ENCODE data around the gene PTPRS.
A peak's percentile ranks its signal among the peaks of the same experiment; 100 is the strongest.
"Not testable (repeated sequence)": the region's sequence is repeated elsewhere in the genome, so short reads cannot be mapped to it uniquely, and the experiment has no call there.

The PTPRS gene

GRCh38 chr19:5331790-5332189 lies 8.8 kb downstream of the PTPRS start:
- no peak for DNase-seq

GRCh38 chr19:5330307-5330720 lies 10.3 kb downstream of the PTPRS start:
- DNase-seq: no peak

- no peak for DNase-seq
Measured at GRCh38 chr19:5329141-5329540, 11.5 kb downstream of the PTPRS start.

- DNase-seq: not testable (repeated sequence)
Measured at GRCh38 chr19:5328407-5328806, 12.2 kb downstream of the PTPRS start.

GRCh38 chr19:5326986-5327623 lies 13.5 kb downstream of the PTPRS start:
- DNase-seq: no peak

GRCh38 chr19:5326545-5326944 lies 14.1 kb downstream of the PTPRS start:
- DNase-seq: no peak

GRCh38 chr19:5324947-5325346 lies 15.7 kb downstream of the PTPRS start:
- DNase-seq: no peak

GRCh38 chr19:5323475-5323811 lies 17.2 kb downstream of the PTPRS start:
- DNase-seq: no peak

GRCh38 chr19:5321851-5322681 lies 18.5 kb downstream of the PTPRS start:
- DNase-seq: peak in 1 of 2 donors; percentile 29

GRCh38 chr19:5321066-5321642 lies 19.5 kb downstream of the PTPRS start:
- DNase-seq: no peak

- no peak for DNase-seq
Measured at GRCh38 chr19:5319516-5319915, 21.1 kb downstream of the PTPRS start.

- DNase-seq: no peak
Measured at GRCh38 chr19:5318306-5318705, 22.3 kb downstream of the PTPRS start.

GRCh38 chr19:5317321-5317720 lies 23.3 kb downstream of the PTPRS start:
- DNase-seq: no peak

- no peak for DNase-seq
Measured at GRCh38 chr19:5316138-5316537, 24.5 kb downstream of the PTPRS start.

- DNase-seq: no peak
Measured at GRCh38 chr19:5314907-5315298, 25.7 kb downstream of the PTPRS start.

- no peak for DNase-seq
Measured at GRCh38 chr19:5314012-5314906, 26.4 kb downstream of the PTPRS start.

- DNase-seq: peak in 1 of 2 donors; percentile 18
Measured at GRCh38 chr19:5313307-5313706, 27.3 kb downstream of the PTPRS start.

GRCh38 chr19:5312058-5312457 lies 28.6 kb downstream of the PTPRS start:
- DNase-seq: no peak

- no peak for DNase-seq
Measured at GRCh38 chr19:5309438-5310204, 31.0 kb downstream of the PTPRS start.

GRCh38 chr19:5308451-5309437 lies 31.9 kb downstream of the PTPRS start:
- no peak for DNase-seq

GRCh38 chr19:5307655-5308054 lies 33.0 kb downstream of the PTPRS start:
- DNase-seq: no peak

Data from CD4-positive, alpha-beta T cell treated with Interferon alpha-2 for 1 hour (primary cell).